GM18951 (cell line): ENCODE data around the gene PLAAT3.
A peak's percentile ranks its signal among the peaks of the same experiment; 100 is the strongest.

Source experiments
- POLR2A ChIP-seq: IDR thresholded peaks from 4 replicates; pipeline ENCODE4 v1.6.1; 2011; ENCODE audit warnings: mild to moderate bottlenecking; ENCODE audit not compliant: insufficient read length, insufficient read depth; ENCODE audit errors: extremely low read depth
- in situ Hi-C: fragments of 300-500 bp; cut with MboI; formaldehyde crosslinking; loops from one replicate; pipeline ENCODE4 v1.12.0; 2022; ENCODE audit warnings: low sequenced_read_pairs, mixed read lengths, inconsistent platforms; ENCODE audit not compliant: unreplicated experiment

PLAAT3 gene

DNA sequence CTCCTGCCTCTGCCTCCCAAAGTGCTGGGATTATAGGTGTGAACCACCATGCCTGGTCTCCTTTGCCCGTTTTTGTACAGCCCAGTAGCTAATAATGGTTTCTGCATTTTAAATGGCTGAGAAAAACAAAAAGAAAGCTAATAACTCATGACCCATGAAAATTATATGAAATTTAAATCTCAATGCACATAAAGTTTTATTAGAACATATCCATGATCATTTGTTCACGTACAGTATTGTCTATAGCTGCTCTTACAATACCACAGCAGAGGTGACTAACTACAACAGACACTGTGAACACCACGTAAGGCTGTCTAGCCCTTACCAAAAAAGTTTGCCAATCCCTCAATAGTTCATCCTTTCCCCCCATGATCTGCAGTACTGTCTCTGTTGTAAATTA lies 44.7 kb downstream of the PLAAT3 start:
- in situ Hi-C loops = no loop called here
- no peak for TF ChIP-seq POLR2A

DNA sequence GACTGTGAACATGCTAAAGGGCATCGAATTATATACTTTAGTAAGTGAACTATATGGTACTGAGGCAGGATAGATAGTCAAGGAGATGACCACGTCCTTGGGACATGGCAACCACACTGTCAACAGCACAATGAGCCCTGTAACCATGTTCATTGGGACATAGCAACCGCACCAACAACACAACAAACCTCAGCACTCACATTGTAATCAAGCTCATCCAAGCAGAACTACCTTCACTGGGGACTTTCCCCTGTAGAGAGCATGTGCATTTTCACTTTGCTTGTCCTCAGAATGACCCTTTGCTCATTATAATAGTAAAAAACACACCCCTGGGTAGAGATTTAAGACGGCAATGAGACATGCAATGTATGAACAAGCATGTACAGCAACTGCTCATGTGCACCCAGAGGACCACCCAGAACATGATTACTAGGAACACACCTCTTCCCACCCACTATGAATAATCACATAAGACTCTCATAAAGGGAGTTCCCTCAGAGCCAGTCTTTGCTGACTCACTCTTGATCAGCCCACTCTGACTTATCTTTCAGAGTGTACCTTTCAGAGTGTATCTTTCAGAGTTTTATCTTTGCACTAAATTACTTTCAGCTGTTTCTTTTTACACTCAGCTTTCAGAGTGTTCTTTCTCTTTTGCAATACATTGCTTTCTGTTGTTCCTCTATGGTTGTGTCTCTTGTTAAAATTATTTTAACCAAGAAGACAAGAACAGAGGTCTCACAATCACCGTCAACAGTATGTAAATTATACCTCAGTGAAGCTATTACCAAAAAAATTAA lies 47.0 kb downstream of the PLAAT3 start:
- TF ChIP-seq POLR2A = peak; percentile 13
- in situ Hi-C loops = no loop called here

DNA sequence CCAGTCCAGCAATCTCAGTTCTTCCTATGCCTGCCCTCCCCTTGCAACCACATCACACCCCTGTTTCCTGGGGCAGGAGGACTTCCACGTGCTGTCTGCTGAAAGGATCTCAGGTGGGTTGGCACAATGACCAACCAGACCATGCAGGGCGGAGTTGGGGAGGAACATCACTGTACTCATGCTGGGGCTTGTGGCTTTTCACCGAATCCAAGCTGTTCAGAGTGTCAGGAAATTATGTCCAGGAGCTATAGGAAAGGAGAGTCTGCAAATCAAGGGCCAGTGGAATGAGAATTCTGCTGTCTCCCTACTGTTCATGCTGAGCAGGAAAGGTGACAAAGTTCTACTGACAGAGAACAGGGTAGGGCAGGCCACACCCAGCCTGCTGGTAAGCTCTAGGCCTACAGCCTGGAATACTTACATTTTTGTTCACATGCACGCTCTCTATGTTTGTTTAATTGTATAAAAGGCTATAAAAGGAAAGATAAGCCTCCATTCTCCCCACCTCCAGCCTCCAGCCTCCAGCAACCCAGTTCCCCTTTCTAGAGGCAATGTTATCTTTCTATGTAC lies 49.4 kb downstream of the PLAAT3 start:
- in situ Hi-C loops = no loop called here
- TF ChIP-seq POLR2A = no peak

DNA sequence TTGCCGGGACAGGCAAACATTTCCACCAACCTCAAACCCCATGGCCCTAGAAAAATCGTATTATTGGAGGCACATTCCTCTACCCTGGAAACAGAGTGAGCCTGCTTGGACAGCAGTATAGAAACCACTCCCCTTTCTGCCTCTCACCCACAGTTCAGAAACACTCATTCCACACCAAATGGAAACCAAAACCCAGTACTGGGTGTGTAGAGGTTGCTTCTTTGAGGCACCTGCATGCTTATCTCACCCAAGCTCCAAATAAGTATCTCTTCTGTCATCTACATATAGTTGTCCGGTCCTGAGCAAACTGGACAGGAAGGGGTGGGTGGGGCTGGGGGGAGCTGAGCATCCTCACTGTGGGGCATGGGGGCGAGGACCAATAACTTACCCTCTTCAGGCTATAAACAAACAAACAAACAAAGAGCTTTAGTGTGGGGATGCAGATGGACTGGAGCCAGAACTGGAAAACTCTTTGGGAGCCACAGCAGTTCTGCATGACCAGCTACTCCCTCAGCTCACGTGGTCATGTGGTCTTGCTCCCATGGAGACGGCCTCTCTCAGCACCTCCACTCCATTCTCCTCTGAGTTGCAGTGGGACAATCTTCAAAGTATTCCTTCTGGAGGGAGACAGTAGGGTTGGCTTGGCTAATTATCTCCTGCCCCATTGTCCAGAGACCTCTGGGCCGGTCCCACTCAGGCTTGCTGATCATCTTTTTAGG lies 50.0 kb downstream of the PLAAT3 start:
- in situ Hi-C loops = no loop called here
- TF ChIP-seq POLR2A = no peak

DNA sequence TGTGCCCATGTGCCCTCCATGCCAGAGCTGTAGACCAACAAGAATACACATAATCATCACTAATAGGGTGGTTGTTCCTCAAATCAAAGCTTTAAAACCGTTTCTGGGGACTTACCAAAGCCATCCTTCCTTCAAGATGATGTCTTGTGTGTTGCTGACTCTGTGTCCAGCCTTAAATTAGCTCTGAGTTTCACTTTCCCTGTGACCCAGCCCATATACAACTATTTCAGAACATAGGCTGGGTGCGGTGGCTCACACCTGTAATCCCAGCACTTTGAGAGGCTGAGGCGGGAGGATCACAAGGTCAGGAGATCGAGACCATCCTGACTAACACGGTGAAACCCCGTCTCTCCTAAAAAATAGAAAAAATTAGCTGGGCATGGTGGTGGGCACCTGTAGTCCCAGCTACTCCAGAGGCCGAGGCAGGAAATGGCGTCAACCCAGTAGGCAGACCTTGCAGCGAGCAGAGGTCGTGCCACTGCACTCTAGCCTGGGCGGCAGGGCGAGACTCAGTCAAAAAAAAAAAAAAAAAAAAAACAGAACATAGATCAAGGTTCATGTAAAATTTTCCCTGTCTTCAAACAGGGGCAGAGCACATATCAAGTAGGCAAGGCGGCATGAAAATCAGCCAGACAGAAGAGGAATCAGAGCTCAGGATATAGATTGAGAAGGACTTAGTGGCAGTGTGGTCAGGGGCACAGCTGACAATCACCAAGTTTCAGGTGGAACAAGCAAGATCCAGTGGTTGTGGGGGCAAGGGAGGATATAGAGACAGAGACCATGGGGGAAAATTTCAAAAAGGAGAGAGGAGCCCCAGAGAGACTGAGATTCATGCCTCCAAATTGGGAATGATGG lies 50.8 kb downstream of the PLAAT3 start, which contains the start of gene PLAAT2:
TSS of gene PLAAT2 (minus strand) at position 179 of the 855 bp plus-strand sequence. CDS start at position 124, 55 bp downstream.
- in situ Hi-C loops = no loop called here
- no peak for TF ChIP-seq POLR2A

DNA sequence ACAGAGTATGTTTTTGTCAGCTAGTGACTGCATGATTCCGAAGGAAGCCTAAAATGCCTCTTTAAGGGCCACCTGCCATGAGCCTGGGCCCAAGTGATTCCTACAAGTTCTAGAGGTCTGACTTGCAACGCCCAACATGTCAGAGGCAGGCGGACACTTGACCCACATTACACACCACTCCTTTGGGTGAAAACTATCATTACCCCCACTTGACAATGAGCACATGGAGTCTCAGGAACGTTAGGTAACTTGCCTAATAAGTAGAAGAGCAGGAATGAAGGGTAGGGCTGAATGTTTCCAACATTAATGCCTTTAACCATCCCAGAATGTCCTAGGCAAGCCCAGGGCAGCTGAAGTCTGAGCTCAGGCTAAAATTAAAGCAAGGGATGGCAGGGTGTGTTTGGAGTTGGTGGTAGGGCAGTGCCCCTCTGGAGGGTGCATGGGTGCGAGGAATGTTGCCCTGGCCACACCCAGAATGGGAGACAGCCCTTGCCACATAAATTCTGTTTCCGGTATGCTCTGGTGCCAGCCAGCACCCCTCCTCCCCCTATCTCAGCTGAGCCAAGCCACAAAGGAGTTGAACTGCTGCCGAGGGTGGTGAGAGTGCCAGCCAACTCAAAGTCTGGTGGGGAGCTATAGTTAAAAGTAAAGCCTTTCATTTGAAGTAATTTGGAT lies 53.6 kb downstream of the PLAAT3 start:
- in situ Hi-C loops = no loop called here
- TF ChIP-seq POLR2A = no peak

DNA sequence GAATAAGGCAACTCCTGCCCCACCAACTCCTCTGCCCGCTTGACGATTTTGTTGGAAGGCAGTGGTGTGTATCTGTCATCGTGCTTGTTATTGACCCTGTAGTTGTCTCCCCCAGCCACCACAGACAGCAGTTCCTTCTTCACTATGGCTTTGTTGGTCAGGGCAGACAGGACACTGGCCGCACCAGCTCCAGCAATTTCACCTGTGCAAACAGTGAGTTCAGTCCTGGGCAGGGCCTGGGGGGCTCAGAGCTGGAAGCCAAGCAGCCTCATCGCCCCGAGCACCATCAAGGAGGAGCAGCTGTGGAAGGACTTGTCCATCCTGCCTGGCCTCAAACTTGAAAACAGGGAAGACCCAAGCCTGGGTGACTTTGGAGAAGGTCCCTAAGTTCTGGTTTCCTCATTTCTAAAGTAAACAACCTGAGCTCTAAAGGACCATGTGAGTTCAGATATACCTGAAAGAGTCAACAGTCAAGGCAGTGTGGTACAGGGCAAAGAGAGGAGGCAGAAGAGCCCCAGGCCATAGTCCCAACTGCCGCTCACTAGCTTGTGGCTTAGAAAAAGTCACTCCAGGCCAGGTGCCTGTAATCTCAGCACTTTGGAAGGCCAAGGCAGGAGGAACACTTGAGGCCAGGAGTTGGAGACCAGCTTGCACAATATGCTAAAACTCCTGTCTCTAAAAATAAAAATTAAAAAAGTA lies 55.6 kb downstream of the PLAAT3 start:
- TF ChIP-seq POLR2A = no peak
- in situ Hi-C loops = no loop called here

DNA sequence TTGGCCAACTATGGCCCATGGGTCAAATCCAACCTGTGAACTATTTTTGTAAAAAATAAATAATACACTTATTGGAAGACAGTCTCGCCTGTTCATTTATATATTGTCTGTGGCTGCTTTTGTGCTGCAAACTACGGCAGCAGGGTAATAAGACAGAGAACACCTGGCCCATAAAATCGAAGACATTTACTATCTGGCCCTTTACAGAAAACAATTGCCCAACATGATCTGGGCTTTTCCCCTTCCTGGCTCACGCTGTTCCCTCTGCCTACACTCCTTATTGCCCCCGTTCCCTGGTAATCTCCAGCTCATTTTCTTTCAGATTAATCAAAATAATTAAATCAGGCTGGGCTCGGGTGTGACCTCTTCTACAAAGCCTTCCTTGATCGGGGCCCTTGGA lies 56.7 kb downstream of the PLAAT3 start:
- in situ Hi-C loops = no loop called here
- TF ChIP-seq POLR2A = no peak

DNA sequence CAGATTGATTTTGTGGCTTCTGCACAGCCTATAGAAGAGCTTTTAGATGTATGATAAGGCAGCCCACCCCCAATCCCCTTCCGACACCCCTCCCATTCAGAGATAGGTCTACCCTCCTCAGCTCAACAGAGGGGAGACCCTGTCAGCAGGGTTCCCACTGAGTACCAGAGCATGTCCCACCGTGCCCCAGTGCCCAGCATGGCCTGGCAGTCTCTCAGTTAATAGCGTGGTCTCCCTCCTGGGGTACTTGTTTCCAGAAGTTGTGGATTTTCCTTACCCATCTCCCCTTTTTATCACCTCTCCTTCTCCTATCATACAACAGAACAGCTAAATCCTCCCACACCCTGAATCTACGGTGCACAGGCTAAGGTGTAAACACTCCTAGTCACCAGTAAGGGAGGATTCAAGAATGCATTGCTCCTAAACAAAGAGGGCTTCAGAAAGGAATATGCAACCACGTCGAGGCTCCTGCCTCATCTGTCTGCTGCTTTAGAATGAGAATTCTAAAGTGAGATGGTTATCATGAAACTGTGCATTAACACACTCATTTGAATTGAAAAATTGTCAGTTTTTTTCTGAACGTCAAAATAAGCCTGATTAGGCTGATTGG lies 57.7 kb downstream of the PLAAT3 start:
- in situ Hi-C loops = no loop called here
- no peak for TF ChIP-seq POLR2A

DNA sequence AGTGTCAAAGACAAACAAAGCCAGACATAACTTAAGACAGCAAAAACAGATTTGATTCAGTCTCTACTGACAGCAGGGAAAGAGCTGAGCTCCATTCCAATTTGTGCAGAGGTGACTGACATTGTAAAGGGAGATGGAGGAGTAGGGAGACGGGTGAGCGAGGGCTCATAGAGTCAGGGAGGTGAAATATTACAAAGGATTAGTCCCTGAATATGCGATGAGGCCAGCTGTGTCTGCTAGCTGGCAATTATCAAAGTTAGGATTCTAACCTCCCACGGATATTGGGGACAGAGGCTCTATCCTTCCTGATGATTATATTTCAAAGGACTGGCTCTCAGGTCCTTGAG lies 59.4 kb downstream of the PLAAT3 start:
- in situ Hi-C loops = no loop called here
- TF ChIP-seq POLR2A = no peak

DNA sequence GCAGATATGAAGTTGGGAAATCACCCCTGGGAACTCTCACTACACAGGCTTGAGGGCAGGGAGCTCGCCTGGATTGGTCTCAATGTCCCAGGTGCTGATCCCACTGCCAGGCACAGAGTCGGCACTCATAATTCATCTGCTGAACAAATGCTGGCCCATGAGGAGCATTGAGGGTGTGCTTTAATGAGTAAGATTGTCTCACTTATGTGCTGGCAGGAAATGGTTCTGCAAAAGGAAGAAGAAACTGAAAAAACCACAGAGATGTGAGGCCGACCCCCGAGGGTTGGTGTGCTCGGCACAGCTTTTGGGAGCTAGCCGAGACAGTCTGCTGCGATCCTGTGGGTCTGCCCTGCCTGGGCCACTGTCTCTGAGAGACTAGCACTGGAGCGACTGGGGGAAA lies 60.5 kb downstream of the PLAAT3 start:
- peak; percentile 32 for TF ChIP-seq POLR2A
- in situ Hi-C loops = no loop called here

DNA sequence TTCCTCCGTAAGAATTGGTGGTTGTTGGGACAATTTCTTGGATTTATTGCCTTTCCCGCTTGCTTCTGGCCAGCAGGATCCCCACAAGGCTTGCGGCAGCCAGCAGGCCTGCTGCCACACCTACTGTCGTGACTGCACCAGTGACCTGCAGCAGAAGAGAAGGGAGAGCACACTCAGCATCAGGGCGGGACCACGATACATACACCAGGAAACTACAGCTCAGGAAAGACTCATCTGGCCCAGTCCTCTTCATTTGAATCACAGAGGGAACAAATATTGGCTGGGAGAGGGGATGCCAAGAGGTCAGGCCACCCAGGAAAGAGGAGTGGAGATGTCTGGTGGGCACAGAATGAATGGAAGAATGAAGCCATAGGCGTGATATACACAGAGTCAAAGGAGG lies 61.3 kb downstream of the PLAAT3 start:
- no peak for TF ChIP-seq POLR2A
- in situ Hi-C loops = no loop called here
